Measurements from ENCODE around the gene OXTR.

The OXTR gene

DNA sequence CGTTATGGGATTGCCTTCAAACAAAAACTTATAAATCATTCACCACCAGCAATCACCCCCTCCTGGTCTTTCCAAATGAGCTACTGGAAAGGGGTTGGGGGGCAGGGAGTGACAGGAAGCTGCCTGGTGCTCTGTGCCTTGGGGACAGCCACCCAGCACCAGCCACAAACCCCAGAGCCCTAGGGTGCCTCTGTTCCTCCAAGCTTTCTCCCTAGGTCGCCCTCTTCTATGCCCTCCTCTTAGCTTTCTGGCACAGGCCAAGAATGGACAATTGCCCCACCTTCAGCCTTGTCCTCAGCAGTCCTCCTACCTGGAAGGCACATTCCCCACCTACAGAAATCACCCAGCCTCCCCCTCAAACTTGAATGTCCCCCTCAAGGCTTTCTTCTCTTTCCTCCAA, 3.3 kb downstream of the OXTR start:
- Mint-ChIP-seq H3K9me3 (no peaks in the 10 kb centered on the region), H3K27me3 (ENCODE audit: low read depth) (peaks cover 86% of the 10 kb centered on the region), H3K27ac (no peak overlapping the region), H3K36me3 (ENCODE audit: low read depth) (no peaks in the 10 kb centered on the region), H3K4me1 (peaks cover 22% of the 10 kb centered on the region), H3K4me3 (no peak overlapping the region)
- TF ChIP-seq, protein P1, sequence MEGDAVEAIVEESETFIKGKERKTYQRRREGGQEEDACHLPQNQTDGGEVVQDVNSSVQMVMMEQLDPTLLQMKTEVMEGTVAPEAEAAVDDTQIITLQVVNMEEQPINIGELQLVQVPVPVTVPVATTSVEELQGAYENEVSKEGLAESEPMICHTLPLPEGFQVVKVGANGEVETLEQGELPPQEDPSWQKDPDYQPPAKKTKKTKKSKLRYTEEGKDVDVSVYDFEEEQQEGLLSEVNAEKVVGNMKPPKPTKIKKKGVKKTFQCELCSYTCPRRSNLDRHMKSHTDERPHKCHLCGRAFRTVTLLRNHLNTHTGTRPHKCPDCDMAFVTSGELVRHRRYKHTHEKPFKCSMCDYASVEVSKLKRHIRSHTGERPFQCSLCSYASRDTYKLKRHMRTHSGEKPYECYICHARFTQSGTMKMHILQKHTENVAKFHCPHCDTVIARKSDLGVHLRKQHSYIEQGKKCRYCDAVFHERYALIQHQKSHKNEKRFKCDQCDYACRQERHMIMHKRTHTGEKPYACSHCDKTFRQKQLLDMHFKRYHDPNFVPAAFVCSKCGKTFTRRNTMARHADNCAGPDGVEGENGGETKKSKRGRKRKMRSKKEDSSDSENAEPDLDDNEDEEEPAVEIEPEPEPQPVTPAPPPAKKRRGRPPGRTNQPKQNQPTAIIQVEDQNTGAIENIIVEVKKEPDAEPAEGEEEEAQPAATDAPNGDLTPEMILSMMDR (IDR thresholded peaks at IDR 0.05; ENCODE audit: unreplicated experiment in 3 of 3), result no peak

DNA sequence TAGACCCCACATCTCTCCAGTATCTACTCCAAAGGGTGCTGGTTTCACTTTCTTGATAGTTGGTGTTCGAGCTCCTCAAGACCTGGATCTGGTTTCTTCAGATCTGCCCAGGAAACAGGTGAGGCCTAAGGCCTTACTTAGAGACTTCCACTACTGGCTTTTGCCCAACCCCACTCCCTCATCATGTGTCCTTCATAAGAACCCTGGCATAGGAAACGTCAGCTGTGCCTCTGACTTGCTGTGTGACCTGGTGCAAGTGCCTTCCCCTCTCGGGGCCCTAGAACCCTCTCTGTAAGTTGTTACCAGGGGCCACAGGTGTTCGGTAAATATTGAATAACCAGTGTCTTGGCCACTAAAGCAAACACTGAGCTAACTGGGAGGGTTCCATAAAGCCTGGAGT, 3.9 kb downstream of the OXTR start:
- H3K36me3 Mint-ChIP-seq (ENCODE audit: low read depth), result no peaks in the 10 kb centered on the region
- H3K4me1 Mint-ChIP-seq, result peaks cover 25% of the 10 kb centered on the region
- TF ChIP-seq, protein P1 (IDR thresholded peaks at IDR 0.05; ENCODE audit: unreplicated experiment in 3 of 3), result no peak
- no peak overlapping the region for H3K27ac Mint-ChIP-seq
- no peak overlapping the region for H3K4me3 Mint-ChIP-seq
- peaks cover 80% of the 10 kb centered on the region for H3K27me3 Mint-ChIP-seq (ENCODE audit: low read depth)
- no peaks in the 10 kb centered on the region for H3K9me3 Mint-ChIP-seq

- Mint-ChIP-seq H3K36me3 (ENCODE audit: low read depth) (no peaks in the 10 kb centered on the region), H3K27ac (no peak overlapping the region), H3K4me1 (peaks cover 32% of the 10 kb centered on the region), H3K4me3 (no peak overlapping the region), H3K27me3 (ENCODE audit: low read depth) (peaks cover 72% of the 10 kb centered on the region), H3K9me3 (no peaks in the 10 kb centered on the region)
- TF ChIP-seq, protein P1 (IDR thresholded peaks at IDR 0.05; ENCODE audit: unreplicated experiment in 3 of 3), result no peak
Observed at GRCh38 chr3:8764528-8764927, 4.9 kb downstream of the OXTR start.

DNA sequence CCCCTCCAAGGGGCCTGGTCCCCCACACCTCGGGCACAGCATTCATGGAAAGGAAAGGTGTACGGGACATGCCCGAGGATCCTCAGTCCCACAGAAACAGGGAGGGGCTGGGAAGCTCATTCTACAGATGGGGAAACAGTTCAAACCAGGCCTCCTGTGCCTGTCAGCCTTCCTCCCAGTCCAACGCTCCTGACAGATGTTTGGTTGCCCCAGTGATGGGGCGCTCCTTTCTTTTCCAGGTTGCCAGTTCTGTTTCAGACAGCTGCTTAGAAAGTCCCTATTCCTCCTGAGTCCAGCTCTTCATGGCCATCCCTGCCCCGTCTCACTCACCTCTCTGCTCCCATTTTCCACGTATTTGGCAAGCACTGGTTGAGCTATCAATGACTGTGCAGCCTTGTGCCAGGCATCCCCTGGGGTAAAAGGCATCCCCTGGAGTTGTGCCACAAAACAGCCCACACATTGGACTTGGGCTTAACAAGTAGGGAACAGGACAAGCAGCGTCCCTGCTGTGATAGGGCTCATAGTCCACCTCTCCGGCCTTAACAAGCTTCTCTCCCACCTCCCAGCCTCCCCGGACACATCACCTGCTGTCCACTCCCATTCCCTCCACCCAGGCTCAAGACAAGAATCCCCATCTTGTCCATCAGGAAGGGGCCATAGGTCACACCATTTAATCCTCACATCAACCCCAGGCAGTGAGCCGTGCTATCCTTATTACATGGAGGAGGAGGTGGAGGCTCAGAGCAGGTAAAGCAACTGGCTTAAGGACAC, 6.6 kb downstream of the OXTR start:
- Mint-ChIP-seq H3K36me3 (ENCODE audit: low read depth) (no peaks in the 10 kb centered on the region), H3K27me3 (ENCODE audit: low read depth) (peaks cover 64% of the 10 kb centered on the region), H3K4me3 (no peak overlapping the region), H3K4me1 (peaks cover 39% of the 10 kb centered on the region), H3K9me3 (no peaks in the 10 kb centered on the region), H3K27ac (no peak overlapping the region)
- TF ChIP-seq, protein P1 (IDR thresholded peaks at IDR 0.05; ENCODE audit: unreplicated experiment in 3 of 3), result no peak

DNA sequence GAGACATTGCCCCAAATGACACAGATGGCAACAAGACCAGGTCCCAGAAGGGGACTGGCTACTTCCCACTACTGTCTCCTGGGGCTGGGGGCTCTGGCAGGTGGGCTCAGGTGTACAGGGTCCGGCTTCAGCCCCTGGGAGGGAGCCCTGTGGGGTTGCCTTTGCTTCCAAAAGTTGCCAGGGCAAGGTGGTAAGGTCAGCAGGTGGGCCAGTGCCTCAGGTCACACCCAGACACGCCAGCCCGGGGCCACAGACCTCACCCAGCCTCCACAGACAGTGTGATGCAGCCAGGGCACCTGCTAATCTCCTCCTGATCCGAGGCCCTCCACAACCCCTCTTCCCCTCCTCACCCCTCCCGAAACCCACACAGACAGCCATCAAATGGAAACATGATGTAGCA, 7.5 kb downstream of the OXTR start:
- Mint-ChIP-seq H3K27ac (no peak overlapping the region), H3K4me1 (peaks cover 48% of the 10 kb centered on the region), H3K4me3 (no peak overlapping the region), H3K36me3 (ENCODE audit: low read depth) (no peaks in the 10 kb centered on the region), H3K9me3 (no peaks in the 10 kb centered on the region), H3K27me3 (ENCODE audit: low read depth) (peaks cover 55% of the 10 kb centered on the region)
- TF ChIP-seq, protein P1 (IDR thresholded peaks at IDR 0.05; ENCODE audit: unreplicated experiment in 3 of 3), result no peak

GRCh38 chr3:8760506-8760905, 8.9 kb downstream of the OXTR start:
- Mint-ChIP-seq H3K27me3 (ENCODE audit: low read depth) (peaks cover 43% of the 10 kb centered on the region), H3K4me3 (no peak overlapping the region), H3K4me1 (peaks cover 52% of the 10 kb centered on the region), H3K9me3 (no peaks in the 10 kb centered on the region), H3K36me3 (ENCODE audit: low read depth) (no peaks in the 10 kb centered on the region), H3K27ac (no peak overlapping the region)
- TF ChIP-seq, protein P1 (IDR thresholded peaks at IDR 0.05; ENCODE audit: unreplicated experiment in 3 of 3), result no peak
